C4-2B (cell line): ENCODE results near the gene TMEM175.

Experiments used
- CTCF ChIP-seq: fragments of 450-650 bp; conservative IDR thresholded peaks from 2 replicates; pipeline ENCODE4 v1.5.1; 2017; ENCODE audit warnings: mild to moderate bottlenecking
- ZFX ChIP-seq: fragments of 450-650 bp; IDR thresholded peaks from 2 replicates; pipeline ENCODE4 v1.6.1; 2017

GRCh38 chr4:960140-960635 is 27.9 kb downstream of the TMEM175 start:
- TF ChIP-seq CTCF (no peak), ZFX (no peak)
